Neural progenitor cell (in vitro differentiated cells): ENCODE measurements around the gene CST9. TPM values are rescaled to one million over a fixed set of nuclear protein-coding genes. Genes with fewer than 3 reads are reported as not detected.

Experiments used
- DNase-seq: peaks from one replicate; pipeline ENCODE4 v3.0.0-alpha.2; 2016; ENCODE audit warnings: low spot score
- H2AFZ ChIP-seq: fragments of 200-600 bp; sonication (generic); replicated peaks from 2 replicates; pipeline ENCODE4 v1.6.1; 2016; ENCODE audit warnings: antibody characterized with exemption
- H3F3A ChIP-seq: fragments of 200-600 bp; sonication (generic); 2 replicates; pipeline ENCODE4 v1.6.1; 2016; ENCODE audit warnings: antibody characterized with exemption, low read depth
- H3K27ac ChIP-seq: fragments of 200-600 bp; sonication (generic); 2 replicates; pipeline ENCODE4 v1.5.1; 2016; ENCODE audit warnings: mild to moderate bottlenecking
- H3K27me3 ChIP-seq: fragments of 200-600 bp; sonication (generic); 2 replicates; pipeline ENCODE4 v1.6.1; 2016; ENCODE audit warnings: mild to moderate bottlenecking, moderate library complexity
- H3K36me3 ChIP-seq: fragments of 200-600 bp; sonication (generic); 2 replicates; pipeline ENCODE4 v1.5.1; 2016
- H3K4me1 ChIP-seq: fragments of 200-600 bp; sonication (generic); 2 replicates; pipeline ENCODE4 v1.6.1; 2016; ENCODE audit warnings: mixed run types
- H3K4me2 ChIP-seq: fragments of 200-600 bp; sonication (generic); 2 replicates; pipeline ENCODE4 v1.6.1; 2016
- H3K4me3 ChIP-seq: fragments of 200-600 bp; sonication (generic); 2 replicates; pipeline ENCODE4 v1.5.1; 2016
- H3K79me2 ChIP-seq: fragments of 200-600 bp; sonication (generic); 2 replicates; pipeline ENCODE4 v1.6.1; 2016; ENCODE audit warnings: low read depth
- H3K9ac ChIP-seq: fragments of 200-600 bp; sonication (generic); 2 replicates; pipeline ENCODE4 v1.6.1; 2016
- H3K9me3 ChIP-seq: fragments of 200-600 bp; sonication (generic); 2 replicates; pipeline ENCODE4 v1.5.1; 2016; ENCODE audit warnings: low read depth
- H4K20me1 ChIP-seq: fragments of 200-600 bp; sonication (generic); 2 replicates; pipeline ENCODE4 v1.6.1; 2016; ENCODE audit warnings: low read depth
- H3K27ac Mint-ChIP-seq: 3 replicates; pipeline ENCODE4 v1.8.0; 2021; ENCODE audit warnings: mixed read lengths
- H3K27me3 Mint-ChIP-seq: 2 replicates; pipeline ENCODE4 v1.8.0; 2022; ENCODE audit warnings: low read depth, mild to moderate bottlenecking, inconsistent platforms, moderate library complexity, mixed read lengths; ENCODE audit not compliant: insufficient read depth
- H3K36me3 Mint-ChIP-seq: 3 replicates; pipeline ENCODE4 v1.8.0; 2021; ENCODE audit warnings: mixed read lengths
- H3K4me1 Mint-ChIP-seq: 3 replicates; pipeline ENCODE4 v1.8.0; 2021; ENCODE audit warnings: mixed read lengths
- H3K4me3 Mint-ChIP-seq: 3 replicates; pipeline ENCODE4 v1.8.0; 2021; ENCODE audit warnings: mild to moderate bottlenecking, moderate library complexity, mixed read lengths
- H3K9me3 Mint-ChIP-seq: 3 replicates; pipeline ENCODE4 v1.8.0; 2020; ENCODE audit warnings: mixed read lengths
- CTCF ChIP-seq: fragments of 200-600 bp; sonication (generic); IDR thresholded peaks from 2 replicates; pipeline ENCODE4 v1.5.1; 2017; ENCODE audit warnings: antibody characterized with exemption, mild to moderate bottlenecking
- EZH2 ChIP-seq: fragments of 200-600 bp; sonication (generic); IDR thresholded peaks from 2 replicates; pipeline ENCODE4 v1.6.1; 2017; ENCODE audit warnings: antibody characterized with exemption, mild to moderate bottlenecking, moderate library complexity
- EZH2phosphoT487 ChIP-seq: fragments of 200-600 bp; sonication (generic); IDR thresholded peaks from 2 replicates; pipeline ENCODE4 v1.6.1; 2017; ENCODE audit warnings: antibody characterized with exemption
- total RNA-seq: library from RNA; depleted of rRNA; stranded (reverse); fragments of >200 nt; gene quantifications from 2 replicates; pipeline ENCODE4 v1.2.3, GENCODE V29; 2015; ENCODE audit warnings: low replicate concordance

CST9 gene
- total RNA-seq, 1 donor from 2014 or later, result not detected

- H3K4me2 ChIP-seq, result peak overlapping the region; percentile 14
- no peaks in the 10 kb centered on the region for H3K9me3 ChIP-seq
- DNase-seq, result peak; percentile 43
- H3K9me3 Mint-ChIP-seq, result peaks cover 5% of the 10 kb centered on the region
- H3K9ac ChIP-seq, result no peak overlapping the region
- peaks cover 16% of the 10 kb centered on the region for H3K4me1 ChIP-seq
- no peak overlapping the region for H3K4me3 Mint-ChIP-seq
- no peaks in the 10 kb centered on the region for H3K36me3 Mint-ChIP-seq
- peaks cover 5% of the 10 kb centered on the region for H3F3A ChIP-seq
- H3K27me3 ChIP-seq, result no peaks in the 10 kb centered on the region
- TF ChIP-seq EZH2phosphoT487, result peak; percentile 35
- no peak for TF ChIP-seq EZH2
- TF ChIP-seq CTCF, result no peak
- H4K20me1 ChIP-seq, result no peaks in the 10 kb centered on the region
- H3K79me2 ChIP-seq, result no peaks in the 10 kb centered on the region
- no peaks in the 10 kb centered on the region for H3K36me3 ChIP-seq
- no peak overlapping the region for H3K27ac Mint-ChIP-seq
- H2AFZ ChIP-seq, result no peak overlapping the region
- peaks cover 5% of the 10 kb centered on the region for H3K27me3 Mint-ChIP-seq
- H3K4me1 Mint-ChIP-seq, result peaks cover 30% of the 10 kb centered on the region
- H3K27ac ChIP-seq, result no peak overlapping the region
- H3K4me3 ChIP-seq, result no peak overlapping the region
Observed at GRCh38 chr20:23609486-23610109, 3.9 kb upstream of the CST9 start.

- Histone ChIP-seq H3F3A (peaks cover 5% of the 10 kb centered on the region), H3K4me3 (no peak overlapping the region), H3K4me1 (peaks cover 16% of the 10 kb centered on the region), H3K4me2 (no peak overlapping the region), H3K79me2 (no peaks in the 10 kb centered on the region), H3K9me3 (no peaks in the 10 kb centered on the region), H3K27me3 (no peaks in the 10 kb centered on the region), H2AFZ (peak overlapping the region; percentile 63), H3K36me3 (no peaks in the 10 kb centered on the region), H3K27ac (no peak overlapping the region), H4K20me1 (no peaks in the 10 kb centered on the region), H3K9ac (no peak overlapping the region)
- DNase-seq, result no peak
- Mint-ChIP-seq H3K27me3 (peaks cover 11% of the 10 kb centered on the region), H3K4me1 (peaks cover 30% of the 10 kb centered on the region), H3K36me3 (no peaks in the 10 kb centered on the region), H3K27ac (no peak overlapping the region), H3K4me3 (no peak overlapping the region), H3K9me3 (peaks cover 8% of the 10 kb centered on the region)
- TF ChIP-seq EZH2phosphoT487 (no peak), EZH2 (no peak), CTCF (no peak)
Observed at GRCh38 chr20:23608251-23608846, 2.6 kb upstream of the CST9 start.

GRCh38 chr20:23607497-23608245, 2.0 kb upstream of the CST9 start:
- H3K79me2 ChIP-seq, result no peaks in the 10 kb centered on the region
- no peak overlapping the region for H3K27ac Mint-ChIP-seq
- no peak overlapping the region for H3K4me2 ChIP-seq
- no peaks in the 10 kb centered on the region for H3K27me3 ChIP-seq
- H3K36me3 Mint-ChIP-seq, result no peaks in the 10 kb centered on the region
- no peak overlapping the region for H3K9ac ChIP-seq
- H3F3A ChIP-seq, result peaks cover 5% of the 10 kb centered on the region
- H3K4me1 ChIP-seq, result peaks cover 16% of the 10 kb centered on the region
- peaks cover 30% of the 10 kb centered on the region for H3K4me1 Mint-ChIP-seq
- peak overlapping the region; percentile 63 for H2AFZ ChIP-seq
- no peak for DNase-seq
- H3K27ac ChIP-seq, result no peak overlapping the region
- H3K4me3 Mint-ChIP-seq, result peak overlapping the region; percentile 16
- no peaks in the 10 kb centered on the region for H4K20me1 ChIP-seq
- TF ChIP-seq CTCF (no peak), EZH2phosphoT487 (no peak), EZH2 (no peak)
- no peak overlapping the region for H3K4me3 ChIP-seq
- H3K27me3 Mint-ChIP-seq, result peaks cover 11% of the 10 kb centered on the region
- H3K9me3 Mint-ChIP-seq, result peaks cover 8% of the 10 kb centered on the region
- no peaks in the 10 kb centered on the region for H3K9me3 ChIP-seq
- no peaks in the 10 kb centered on the region for H3K36me3 ChIP-seq
